GM19351 (cell line): ENCODE measurements around the gene GPR39.

ENCODE experiments used
- ATAC-seq: cut with Tn5 transposase; IDR thresholded peaks from one replicate; pipeline ENCODE4 v1.9.1; 2021; ENCODE audit warnings: mild to moderate bottlenecking, moderate library complexity; ENCODE audit not compliant: unreplicated experiment

Gene GPR39

GRCh38 chr2:132668189-132668823, 251.7 kb downstream of the GPR39 start:
- no peak for ATAC-seq

DNA sequence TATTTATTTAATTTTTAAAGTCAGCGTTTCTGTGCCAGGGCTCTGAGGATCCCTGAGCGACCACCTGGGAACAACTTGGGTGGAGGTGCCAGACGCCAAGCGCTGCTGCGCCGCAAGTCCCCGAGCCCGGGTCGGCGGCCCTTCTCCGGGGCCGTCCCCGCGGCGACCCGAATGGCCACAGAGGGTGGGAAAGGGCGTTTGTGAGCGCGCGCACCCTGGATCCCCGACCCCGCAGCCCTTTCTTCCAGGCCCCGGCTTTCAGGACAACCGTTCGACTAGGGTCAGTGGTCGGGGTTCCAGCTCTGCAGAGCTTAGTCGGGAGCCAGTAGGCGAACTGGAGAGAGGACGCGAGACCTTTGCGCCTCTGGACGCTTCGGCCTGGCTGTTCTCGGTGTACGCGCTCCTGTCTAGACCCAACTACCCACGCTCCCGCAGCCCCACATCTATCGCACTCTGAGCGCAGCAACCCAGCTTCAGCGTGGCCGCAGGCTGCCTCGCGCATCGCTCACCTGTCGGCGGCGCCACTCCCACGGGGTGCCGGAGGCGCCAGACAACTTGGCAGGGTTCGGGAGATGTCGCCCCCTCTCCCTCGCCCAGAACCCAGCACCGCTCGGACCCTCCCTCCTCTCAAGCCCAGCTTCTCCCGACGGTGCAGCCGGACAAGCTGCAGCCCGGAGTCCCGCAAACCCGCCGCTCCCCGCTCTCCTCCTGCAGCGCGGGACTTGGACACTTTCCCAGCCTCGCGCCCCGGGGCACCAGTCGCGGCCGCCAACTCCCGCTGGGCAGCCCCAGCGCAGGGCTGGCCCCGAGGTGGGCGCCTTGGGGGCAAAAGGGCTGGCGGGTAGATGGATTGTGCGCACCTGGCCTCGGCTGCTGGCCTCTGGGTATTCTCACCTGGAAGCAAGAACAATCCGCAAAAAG, 252.6 kb downstream of the GPR39 start:
- no peak for ATAC-seq

DNA sequence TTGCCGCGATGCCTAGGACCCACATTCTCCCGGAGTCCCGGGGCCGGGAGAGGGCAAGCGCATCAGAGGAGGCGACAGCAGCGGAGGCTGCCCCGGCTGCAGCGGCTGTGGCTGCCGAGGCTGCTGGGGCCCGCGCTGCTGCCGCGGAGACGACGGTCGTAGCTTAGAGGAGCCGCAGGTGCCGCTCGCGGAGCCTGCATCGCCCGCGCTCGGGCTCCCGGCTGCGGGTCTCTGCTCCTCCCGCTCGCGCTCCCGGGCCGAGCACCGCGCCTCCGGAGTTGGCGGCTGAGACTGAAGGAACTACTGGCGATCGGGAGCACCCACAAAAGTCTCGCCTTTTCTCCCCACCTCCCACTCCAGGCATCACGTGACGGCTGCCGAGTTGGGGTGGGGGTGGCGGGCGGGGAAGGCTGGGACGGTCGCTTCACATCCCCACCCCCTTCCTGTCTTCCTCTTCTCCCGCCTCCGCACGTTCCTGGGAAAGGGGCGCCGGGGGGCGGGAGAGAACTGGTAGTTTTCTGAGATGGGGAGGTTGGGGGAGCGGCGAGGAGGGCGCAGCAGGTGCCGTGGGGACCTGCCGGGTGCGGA, 253.4 kb downstream of the GPR39 start, which contains the start of gene LYPD1:
LYPD1 (minus strand) TSS at position 298 of the 588 bp plus-strand sequence; CDS start at position 25, 273 bp downstream.
- no peak for ATAC-seq

GRCh38 chr2:132670496-132671150, 254.0 kb downstream of the GPR39 start:
- no peak for ATAC-seq

DNA sequence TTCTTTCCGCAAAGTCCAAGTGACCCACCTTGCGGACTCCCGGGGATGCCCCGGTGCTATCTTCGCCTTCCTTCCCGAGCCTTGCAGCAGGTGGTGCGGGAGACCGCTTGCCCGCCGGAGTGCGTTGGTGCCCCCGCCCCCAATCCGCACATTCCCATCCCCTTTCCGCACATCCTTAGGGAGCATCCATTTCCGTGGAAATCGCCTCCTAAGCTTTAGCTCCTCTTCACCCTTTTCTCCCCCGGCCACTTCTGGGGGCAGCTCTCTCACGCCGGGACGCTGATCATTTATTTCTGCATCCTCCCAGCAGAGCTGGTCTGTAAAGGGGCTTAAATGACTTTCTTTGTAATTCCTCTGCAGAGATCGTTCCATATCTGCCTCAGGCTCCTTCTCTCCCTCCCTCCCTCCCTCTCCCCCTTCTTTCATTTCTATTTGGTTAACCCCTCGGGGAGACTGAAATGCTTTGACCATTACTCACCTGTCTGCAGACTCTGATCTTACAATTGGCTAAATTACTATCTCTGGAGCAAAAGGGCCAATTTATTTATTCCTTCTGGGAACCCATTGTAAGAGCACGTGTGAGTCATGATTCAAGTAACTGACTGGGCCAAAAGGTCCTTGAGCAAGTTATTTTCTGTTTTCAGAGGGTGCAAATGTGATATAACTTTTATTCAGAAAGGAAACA, 254.7 kb downstream of the GPR39 start:
- ATAC-seq = no peak

DNA sequence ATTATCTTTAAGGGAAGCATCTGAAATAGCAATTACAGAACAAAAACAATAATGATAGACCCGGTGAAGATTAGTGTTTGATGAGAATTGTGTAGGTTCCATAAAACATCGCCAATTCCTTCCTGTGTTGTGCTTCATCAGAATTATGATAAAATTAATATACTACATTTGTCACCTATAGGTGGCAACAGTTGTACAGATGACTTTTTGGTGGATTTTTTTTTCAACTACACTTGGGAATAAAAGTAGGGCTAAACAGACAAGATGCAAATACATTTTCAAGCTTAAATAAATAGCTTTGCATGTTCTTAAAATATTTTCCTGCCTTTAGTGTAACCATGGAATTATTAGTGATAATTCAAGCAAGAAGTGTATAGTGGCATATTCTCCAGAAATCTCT, 260.4 kb downstream of the GPR39 start:
- ATAC-seq = no peak

DNA sequence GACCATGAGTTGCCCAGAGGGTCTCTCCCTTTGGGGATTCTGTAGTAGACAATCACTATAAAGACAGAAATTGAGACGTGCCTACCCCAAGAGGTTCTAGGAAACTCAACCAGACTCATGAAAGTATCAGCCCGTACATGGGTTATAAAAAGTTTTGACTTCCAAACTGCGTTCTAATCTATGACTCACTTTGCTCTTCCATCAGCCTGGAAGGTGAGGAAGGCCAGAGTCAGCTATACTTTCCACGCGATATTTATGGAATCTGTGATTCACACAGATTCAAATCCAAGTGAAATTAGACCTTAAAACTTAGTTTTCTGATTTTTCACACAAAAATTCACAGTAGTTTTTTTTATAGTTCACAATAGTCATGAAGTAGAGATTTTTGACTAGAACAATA, 261.1 kb downstream of the GPR39 start:
- no peak for ATAC-seq

- no peak for ATAC-seq
Measured at GRCh38 chr2:132678483-132678882, 261.9 kb downstream of the GPR39 start.

GRCh38 chr2:132680544-132680943, 263.9 kb downstream of the GPR39 start:
- ATAC-seq = no peak

- ATAC-seq = no peak
Measured at GRCh38 chr2:132681766-132682165, 265.2 kb downstream of the GPR39 start.

GRCh38 chr2:132690664-132691303, 274.2 kb downstream of the GPR39 start:
- no peak for ATAC-seq

DNA sequence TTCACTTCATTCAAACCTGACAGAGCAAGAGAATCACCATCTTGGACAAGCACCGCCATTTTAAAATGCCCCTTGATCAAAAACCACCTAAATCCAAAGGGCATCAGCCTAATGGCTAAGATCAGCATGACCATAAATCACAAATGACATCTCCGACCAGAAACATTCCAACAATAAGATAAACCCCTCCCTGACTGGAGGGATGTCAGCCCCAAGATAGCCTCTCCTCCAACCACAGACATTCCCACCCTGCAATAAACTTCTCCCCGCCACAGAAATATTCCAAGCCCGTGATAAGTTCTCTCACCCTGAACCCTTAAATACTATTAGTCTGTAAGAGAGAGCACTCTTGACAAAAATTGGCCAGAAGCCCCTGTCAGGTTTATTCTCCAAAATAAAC, 275.0 kb downstream of the GPR39 start:
- ATAC-seq = no peak

- no peak for ATAC-seq
Measured at GRCh38 chr2:132692816-132693215, 276.2 kb downstream of the GPR39 start.
